Measurements from ENCODE around the gene CC2D1B.

CC2D1B gene

GRCh38 chr1:52358851-52359497, 7.0 kb downstream of the CC2D1B start:
- DNase-seq, result no peak

- DNase-seq, result no peak
Observed at GRCh38 chr1:52357397-52357796, 8.6 kb downstream of the CC2D1B start.

GRCh38 chr1:52356818-52357355, 9.1 kb downstream of the CC2D1B start:
- no peak for DNase-seq

GRCh38 chr1:52355847-52356505, 10.0 kb downstream of the CC2D1B start:
- no peak for DNase-seq

- no peak for DNase-seq
Observed at GRCh38 chr1:52355436-52355835, 10.6 kb downstream of the CC2D1B start.

- DNase-seq, result no peak
Observed at GRCh38 chr1:52352690-52353089, 13.3 kb downstream of the CC2D1B start.

- DNase-seq, result no peak
Observed at GRCh38 chr1:52348704-52349300, 17.2 kb downstream of the CC2D1B start.

- no peak for DNase-seq
Observed at GRCh38 chr1:52346653-52347052, 19.4 kb downstream of the CC2D1B start.

- no peak for DNase-seq
Observed at GRCh38 chr1:52345252-52345651, 20.8 kb downstream of the CC2D1B start.

GRCh38 chr1:52343979-52344378, 22.0 kb downstream of the CC2D1B start:
- no peak for DNase-seq

- no peak for DNase-seq
Observed at GRCh38 chr1:52341655-52342260, 24.2 kb downstream of the CC2D1B start.

- no peak for DNase-seq
Observed at GRCh38 chr1:52337439-52337838, 28.6 kb downstream of the CC2D1B start.

GRCh38 chr1:52334906-52335528, 31.0 kb downstream of the CC2D1B start:
- DNase-seq, result no peak

GRCh38 chr1:52332411-52332810, 33.6 kb downstream of the CC2D1B start:
- no peak for DNase-seq

GRCh38 chr1:52328615-52329014, 37.4 kb downstream of the CC2D1B start:
- no peak for DNase-seq

- no peak for DNase-seq
Observed at GRCh38 chr1:52325786-52326185, 40.2 kb downstream of the CC2D1B start.

GRCh38 chr1:52323731-52324130, 42.3 kb downstream of the CC2D1B start:
- DNase-seq, result no peak

- DNase-seq, result no peak
Observed at GRCh38 chr1:52321061-52321460, 44.9 kb downstream of the CC2D1B start.

GRCh38 chr1:52306227-52307006, 59.6 kb downstream of the CC2D1B start:
- no peak for DNase-seq

GRCh38 chr1:52305417-52306226, 60.4 kb downstream of the CC2D1B start:
- no peak for DNase-seq
